Brain microvascular endothelial cell (primary cell): ENCODE data around the gene CYSLTR2.

ENCODE experiments used
- DNase-seq: peaks from one replicate; pipeline ENCODE4 v3.0.0-alpha.2; 2020
- H3K27ac ChIP-seq: fragments of 250-450 bp; sonication (Bioruptor Pico); 2 replicates; pipeline ENCODE4 v1.5.1; 2020; ENCODE audit warnings: mild to moderate bottlenecking, moderate library complexity
- H3K27me3 ChIP-seq: fragments of 250-450 bp; sonication (Bioruptor Pico); replicated peaks from 2 replicates; pipeline ENCODE4 v1.5.1; 2020; ENCODE audit warnings: mild to moderate bottlenecking
- H3K36me3 ChIP-seq: fragments of 250-450 bp; sonication (Bioruptor Pico); replicated peaks from 2 replicates; pipeline ENCODE4 v1.5.1; 2020; ENCODE audit warnings: mild to moderate bottlenecking
- H3K4me3 ChIP-seq: 2 replicates; pipeline ENCODE4 v1.5.1; 2011; ENCODE audit warnings: low read depth, mild to moderate bottlenecking, control low read depth, low read length, moderate library complexity
- in situ Hi-C: cut with HindIII; loops from 2 replicates; pipeline ENCODE4 v1.10.0; 2017; ENCODE audit warnings: low sequenced_read_pairs, low pct_ligation_motif_present
- TF ChIP-seq, protein P1 (sequence below): IDR thresholded peaks from 2 replicates; pipeline ENCODE4 v1.5.1; 2011; ENCODE audit warnings: low read depth, mild to moderate bottlenecking, moderate library complexity, low read length, control low read depth, inconsistent platforms; ENCODE audit errors: missing control alignments

The CYSLTR2 gene

DNA sequence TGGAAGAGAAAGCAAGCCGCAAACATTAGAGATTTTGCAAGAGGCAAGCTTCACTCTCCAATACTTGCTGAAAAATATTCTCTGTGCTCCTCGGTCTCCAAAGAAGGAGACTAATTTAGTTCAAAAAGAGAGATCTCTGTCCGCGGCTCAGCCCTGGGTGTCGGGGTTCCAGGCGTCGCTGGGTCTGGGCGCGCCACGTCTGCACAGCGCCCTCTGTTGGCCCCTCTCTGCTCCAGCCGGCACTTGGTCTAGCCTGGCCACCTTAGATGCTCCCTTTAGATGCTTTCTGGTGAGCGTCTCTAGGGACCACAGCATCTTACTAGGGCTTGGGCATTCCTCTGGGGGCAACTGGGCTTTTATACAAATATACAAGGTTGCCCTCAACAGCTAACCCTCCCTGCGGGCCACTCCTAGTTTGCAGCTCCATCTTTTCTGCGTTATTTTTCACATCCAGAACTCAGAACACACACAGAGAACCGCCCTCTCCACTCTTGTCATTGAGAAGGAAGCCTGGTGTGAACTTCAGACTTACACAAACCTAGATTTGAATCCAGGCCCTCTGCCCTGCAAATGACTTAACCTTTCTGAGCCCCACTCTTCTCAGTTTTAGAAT is 78.3 kb downstream of the CYSLTR2 start:
- in situ Hi-C loops: no loop called here
- no peak for DNase-seq
- TF ChIP-seq, protein P1, sequence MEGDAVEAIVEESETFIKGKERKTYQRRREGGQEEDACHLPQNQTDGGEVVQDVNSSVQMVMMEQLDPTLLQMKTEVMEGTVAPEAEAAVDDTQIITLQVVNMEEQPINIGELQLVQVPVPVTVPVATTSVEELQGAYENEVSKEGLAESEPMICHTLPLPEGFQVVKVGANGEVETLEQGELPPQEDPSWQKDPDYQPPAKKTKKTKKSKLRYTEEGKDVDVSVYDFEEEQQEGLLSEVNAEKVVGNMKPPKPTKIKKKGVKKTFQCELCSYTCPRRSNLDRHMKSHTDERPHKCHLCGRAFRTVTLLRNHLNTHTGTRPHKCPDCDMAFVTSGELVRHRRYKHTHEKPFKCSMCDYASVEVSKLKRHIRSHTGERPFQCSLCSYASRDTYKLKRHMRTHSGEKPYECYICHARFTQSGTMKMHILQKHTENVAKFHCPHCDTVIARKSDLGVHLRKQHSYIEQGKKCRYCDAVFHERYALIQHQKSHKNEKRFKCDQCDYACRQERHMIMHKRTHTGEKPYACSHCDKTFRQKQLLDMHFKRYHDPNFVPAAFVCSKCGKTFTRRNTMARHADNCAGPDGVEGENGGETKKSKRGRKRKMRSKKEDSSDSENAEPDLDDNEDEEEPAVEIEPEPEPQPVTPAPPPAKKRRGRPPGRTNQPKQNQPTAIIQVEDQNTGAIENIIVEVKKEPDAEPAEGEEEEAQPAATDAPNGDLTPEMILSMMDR: peak; percentile 79
- Histone ChIP-seq H3K4me3 (no peak overlapping the region), H3K27ac (no peak overlapping the region), H3K27me3 (no peaks in the 10 kb centered on the region), H3K36me3 (no peaks in the 10 kb centered on the region)

DNA sequence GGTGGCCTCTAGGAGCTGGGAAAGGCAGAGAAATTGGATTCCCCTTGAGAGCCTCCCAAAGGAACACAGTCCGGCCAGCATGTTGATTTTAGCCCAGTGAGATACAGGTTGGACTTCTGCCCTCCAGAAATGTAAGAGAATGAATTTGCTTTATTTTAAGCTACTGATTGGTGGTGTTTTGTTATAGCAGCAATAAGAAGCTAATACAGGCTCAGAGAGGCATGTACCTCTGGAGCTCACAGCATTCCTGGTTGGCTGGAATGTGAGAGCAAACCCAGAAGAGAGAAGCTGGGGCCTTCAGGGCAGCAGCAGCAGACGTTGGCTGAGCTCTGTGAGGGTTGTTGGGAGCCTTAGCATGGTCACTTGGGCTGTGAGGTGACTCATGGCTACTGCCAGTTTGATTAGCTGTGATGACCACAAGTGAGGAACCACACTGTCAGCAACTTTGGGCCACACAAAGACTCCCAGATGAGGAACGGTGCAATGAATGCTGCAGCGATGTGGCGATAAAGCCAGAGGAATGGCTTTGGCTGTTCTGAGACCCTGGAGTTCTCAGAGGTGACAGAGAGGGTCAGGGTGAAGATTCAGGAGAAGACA is 80.1 kb downstream of the CYSLTR2 start:
- H3K27me3 ChIP-seq: no peaks in the 10 kb centered on the region
- H3K27ac ChIP-seq: no peak overlapping the region
- TF ChIP-seq, protein P1: no peak
- H3K4me3 ChIP-seq: no peak overlapping the region
- no peaks in the 10 kb centered on the region for H3K36me3 ChIP-seq
- no peak for DNase-seq
- in situ Hi-C loops: no loop called here

DNA sequence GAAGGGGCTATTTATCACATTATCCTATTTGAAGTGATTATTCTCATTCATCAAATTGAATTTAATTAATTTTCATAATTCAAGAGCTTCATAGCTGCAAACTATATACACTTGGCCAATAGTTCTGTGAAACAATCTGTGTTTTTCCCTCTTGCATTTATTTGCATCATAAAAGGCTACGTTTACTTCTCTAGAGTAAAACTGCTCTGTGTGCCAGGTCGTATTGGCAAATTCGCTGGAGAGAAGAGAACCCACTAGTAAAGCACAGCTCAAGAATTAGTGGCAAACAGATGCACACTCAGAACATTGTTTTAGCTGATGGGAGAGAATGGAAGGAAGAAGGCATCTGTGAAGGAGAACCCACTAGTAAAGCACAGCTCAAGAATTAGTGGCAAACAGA is 81.8 kb downstream of the CYSLTR2 start:
- TF ChIP-seq, protein P1: no peak
- in situ Hi-C loops: no loop called here
- Histone ChIP-seq H3K36me3 (no peaks in the 10 kb centered on the region), H3K4me3 (no peak overlapping the region), H3K27ac (no peak overlapping the region), H3K27me3 (no peaks in the 10 kb centered on the region)
- DNase-seq: no peak

DNA sequence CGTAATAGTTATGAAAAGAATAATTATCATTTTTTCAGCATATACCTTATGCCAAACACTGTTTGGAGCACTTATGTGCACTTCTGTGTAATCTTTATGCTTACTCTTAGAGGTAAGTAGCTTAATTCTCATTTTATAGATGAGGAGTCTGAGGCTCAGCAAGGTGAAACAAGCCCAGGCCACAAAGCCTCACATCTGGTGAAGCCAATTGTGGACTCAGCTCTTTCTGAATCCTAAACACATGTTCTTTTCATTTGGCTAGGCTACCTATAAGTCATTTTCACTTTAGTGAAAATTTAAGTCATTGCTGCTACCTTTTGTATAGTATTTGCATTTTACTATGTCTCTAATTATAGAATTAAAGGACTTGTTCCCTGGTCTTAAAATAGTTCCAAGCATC is 84.0 kb downstream of the CYSLTR2 start:
- H3K4me3 ChIP-seq: no peak overlapping the region
- TF ChIP-seq, protein P1: no peak
- H3K27me3 ChIP-seq: no peaks in the 10 kb centered on the region
- no peak overlapping the region for H3K27ac ChIP-seq
- in situ Hi-C loops: no loop called here
- H3K36me3 ChIP-seq: no peaks in the 10 kb centered on the region
- no peak for DNase-seq

DNA sequence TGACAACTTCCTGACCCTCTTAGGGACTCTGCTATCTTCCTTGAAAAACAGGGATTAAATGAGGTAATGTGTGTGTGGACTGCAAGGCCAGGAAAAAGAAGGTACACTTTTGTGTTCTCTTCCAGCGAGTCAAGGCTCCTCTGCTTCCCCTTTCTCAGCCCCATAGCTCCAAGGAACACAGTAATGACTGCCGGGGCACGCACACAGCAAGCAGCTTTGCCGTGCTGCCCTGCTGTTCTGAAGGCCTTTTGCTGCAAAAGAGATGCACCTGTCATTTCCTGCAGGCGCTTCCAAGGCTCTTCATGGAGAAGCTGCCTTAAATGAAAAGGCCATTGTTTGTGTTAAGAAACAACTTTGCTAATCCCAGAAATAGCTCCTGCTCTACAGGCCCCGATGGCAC is 84.6 kb downstream of the CYSLTR2 start:
- H3K4me3 ChIP-seq: no peak overlapping the region
- DNase-seq: no peak
- H3K27ac ChIP-seq: no peak overlapping the region
- in situ Hi-C loops: no loop called here
- H3K27me3 ChIP-seq: no peaks in the 10 kb centered on the region
- no peaks in the 10 kb centered on the region for H3K36me3 ChIP-seq
- TF ChIP-seq, protein P1: no peak
